HCT116 (cell line): ENCODE measurements around the gene CAMK2A. TPM values are rescaled to one million over a fixed set of nuclear protein-coding genes. Genes with fewer than 3 reads are reported as not detected.
A peak's percentile ranks its signal among the peaks of the same experiment; 100 is the strongest.

Experiments used
- ATAC-seq: fragments of 200-7000 bp; cut with Tn5 transposase; 2 replicates; pipeline ENCODE4 v1.9.1; 2020; ENCODE audit warnings: mild to moderate bottlenecking, moderate library complexity
- BruUV-seq: library from RNA; stranded (reverse); fragments of 400-500 nt; replicated peaks from 2 replicates; lab custom pipeline; 2021; lab: Mats Ljungman, UMichigan
- CTCF ChIA-PET: fragments of 300-600 bp; sonication (Branson Sonifier 250); formaldehyde crosslinking; loops from one replicate; lab custom pipeline; 2021; ENCODE audit warnings: antibody characterized with exemption; lab: Charles Lee
- POLR2A ChIA-PET: fragments of 300-600, 350-600 bp; sonication (Branson Sonifier 250); formaldehyde crosslinking; loops from one replicate; lab custom pipeline; 2021; ENCODE audit warnings: antibody characterized with exemption; lab: Charles Lee
- RAD21 ChIA-PET, 2 experiments: fragments of 300-600 bp; sonication (Branson Sonifier 250); formaldehyde crosslinking; loops; one replicate each; lab custom pipeline; 2023; ENCODE audit warnings: low total read pairs in 2 of 2; ENCODE audit not compliant: uncharacterized antibody in 2 of 2, unreplicated experiment in 2 of 2, low non-redundant PET in 1 of 2; lab: Charles Lee
- DNase-seq: peaks from one replicate; pipeline ENCODE4 v3.0.0-alpha.2; 2010; ENCODE audit warnings: low read depth, low spot score
- H2AFZ ChIP-seq: fragments of 200-600 bp; shearing (Covaris generic), sonication (generic); 2 replicates; pipeline ENCODE4 v1.6.1; 2017; ENCODE audit warnings: low read depth, mixed run types, mixed read lengths, antibody characterized with exemption, low read length; ENCODE audit not compliant: poor library complexity, severe bottlenecking
- H3K27ac ChIP-seq: 2 replicates; pipeline ENCODE4 v1.5.1; 2012; ENCODE audit warnings: low read depth, low read length
- H3K27me3 ChIP-seq: fragments of 200-600 bp; sonication (generic); 2 replicates; pipeline ENCODE4 v1.6.1; 2016; ENCODE audit warnings: mixed run types, low read length, mixed read lengths; ENCODE audit not compliant: insufficient read depth
- H3K36me3 ChIP-seq, 2 experiments: fragments of 200-500 bp in 1 of 2; fragments of 200-600 bp in 1 of 2; sonication (Bioruptor generic) in 1 of 2; sonication (generic) in 1 of 2; 2 replicates each; pipeline versions ENCODE4 v1.5.1 to v1.6.1; 2014 to 2016; ENCODE audit warnings: low read length in 2 of 2, inconsistent platforms in 1 of 2, mixed read lengths in 1 of 2, mixed run types in 1 of 2; ENCODE audit not compliant: insufficient read depth in 2 of 2, control insufficient read depth in 1 of 2
- H3K4me1 ChIP-seq, 2 experiments: fragments of 200-600 bp in 1 of 2; sonication (generic) in 1 of 2; 2 replicates each; pipeline versions ENCODE4 v1.5.1 to v1.6.1; 2012 to 2017; ENCODE audit warnings: low read length in 2 of 2, inconsistent platforms in 1 of 2, mild to moderate bottlenecking in 1 of 2, mixed read lengths in 1 of 2, mixed run types in 1 of 2, moderate library complexity in 1 of 2; ENCODE audit not compliant: insufficient read depth in 2 of 2, control insufficient read depth in 1 of 2
- H3K4me2 ChIP-seq: fragments of 200-600 bp; sonication (generic); 2 replicates; pipeline ENCODE4 v1.6.1; 2017; ENCODE audit warnings: mixed run types, low read length, mixed read lengths
- H3K4me3 ChIP-seq, 2 experiments: fragments of 200-600 bp in 1 of 2; sonication (generic) in 1 of 2; replicated peaks in 1 of 2; 2 replicates each; pipeline ENCODE4 v1.5.1; 2011 to 2016; ENCODE audit warnings: low read length in 2 of 2, control low read depth in 1 of 2, low read depth in 1 of 2, mild to moderate bottlenecking in 1 of 2, mixed read lengths in 1 of 2, mixed run types in 1 of 2
- H3K79me2 ChIP-seq: fragments of 200-600 bp; sonication (generic); 2 replicates; pipeline ENCODE4 v1.6.1; 2017; ENCODE audit warnings: mild to moderate bottlenecking, mixed run types, low read length, moderate library complexity, mixed read lengths; ENCODE audit not compliant: insufficient read depth
- H3K9ac ChIP-seq: fragments of 200-600 bp; sonication (generic); 2 replicates; pipeline ENCODE4 v1.6.1; 2016; ENCODE audit warnings: low read length, mixed read lengths
- H3K9me2 ChIP-seq: fragments of 200-600 bp; sonication (generic), shearing (Covaris generic); 2 replicates; pipeline ENCODE4 v1.6.1; 2017; ENCODE audit warnings: mixed run types, mild to moderate bottlenecking, moderate library complexity; ENCODE audit not compliant: insufficient read depth
- H3K9me3 ChIP-seq, 2 experiments: fragments of 200-500 bp in 1 of 2; fragments of 200-600 bp in 1 of 2; sonication (Bioruptor generic) in 1 of 2; sonication (generic) in 1 of 2; 2 replicates each; pipeline ENCODE4 v1.6.1; 2014 to 2017; ENCODE audit warnings: low read length in 2 of 2, mixed read lengths in 2 of 2, inconsistent platforms in 1 of 2, low read depth in 1 of 2, mild to moderate bottlenecking in 1 of 2, mixed run types in 1 of 2, moderate library complexity in 1 of 2; ENCODE audit not compliant: control insufficient read depth in 1 of 2, insufficient read depth in 1 of 2
- H4K20me1 ChIP-seq: fragments of 200-600 bp; sonication (generic), shearing (Covaris generic); 2 replicates; pipeline ENCODE4 v1.6.1; 2017; ENCODE audit warnings: mixed run types, mild to moderate bottlenecking, moderate library complexity; ENCODE audit not compliant: insufficient read depth
- CBX3 ChIP-seq: IDR thresholded peaks from 2 replicates; pipeline ENCODE4 v1.6.1; 2012; ENCODE audit warnings: low read depth
- EGR1 ChIP-seq: IDR thresholded peaks from 2 replicates; pipeline ENCODE4 v1.6.1; 2012; ENCODE audit warnings: low read depth
- ELF1 ChIP-seq: IDR thresholded peaks from 2 replicates; pipeline ENCODE4 v1.6.1; 2012; ENCODE audit warnings: low read depth, borderline replicate concordance
- EZH2 ChIP-seq: fragments of 200-600 bp; sonication (generic); IDR thresholded peaks from 2 replicates; pipeline ENCODE4 v1.6.1; 2017; ENCODE audit warnings: antibody characterized with exemption, mixed run types
- EZH2phosphoT487 ChIP-seq: fragments of 200-600 bp; IDR thresholded peaks from 2 replicates; pipeline ENCODE4 v1.6.1; 2018; ENCODE audit warnings: antibody characterized with exemption, borderline replicate concordance
- FOSL1 ChIP-seq: IDR thresholded peaks from 2 replicates; pipeline ENCODE4 v1.6.1; 2012; ENCODE audit warnings: low read depth
- JUND ChIP-seq: IDR thresholded peaks from 2 replicates; pipeline ENCODE4 v1.6.1; 2012
- MAX ChIP-seq: IDR thresholded peaks from 2 replicates; pipeline ENCODE4 v1.6.1; 2012
- POLR2A ChIP-seq: IDR thresholded peaks from 2 replicates; pipeline ENCODE4 v1.7.0; 2011; ENCODE audit warnings: borderline replicate concordance; ENCODE audit not compliant: insufficient read depth, insufficient read length; ENCODE audit errors: extremely low read depth
- POLR2AphosphoS5 ChIP-seq: IDR thresholded peaks from 2 replicates; pipeline ENCODE4 v1.6.1; 2011; ENCODE audit warnings: mild to moderate bottlenecking, low read depth, low read length, moderate library complexity
- RAD21 ChIP-seq: IDR thresholded peaks from 2 replicates; pipeline ENCODE4 v1.6.1; 2012; ENCODE audit warnings: low read depth, mild to moderate bottlenecking
- SP1 ChIP-seq: IDR thresholded peaks from 2 replicates; pipeline ENCODE4 v1.6.1; 2012; ENCODE audit warnings: low read depth
- TCF7L2 ChIP-seq: IDR thresholded peaks from 2 replicates; pipeline ENCODE4 v1.7.0; 2011; ENCODE audit warnings: borderline replicate concordance, inconsistent platforms; ENCODE audit not compliant: insufficient read depth, insufficient read length; ENCODE audit errors: extremely low read depth
- YY1 ChIP-seq: IDR thresholded peaks from 2 replicates; pipeline ENCODE4 v1.6.1; 2011; ENCODE audit warnings: low read length, low read depth, moderate library complexity, mild to moderate bottlenecking; ENCODE audit not compliant: insufficient replicate concordance; ENCODE audit errors: extremely low read depth
- ZFX ChIP-seq: fragments of 450-650 bp; IDR thresholded peaks from 2 replicates; pipeline ENCODE4 v1.6.1; 2017
- ZNF274 ChIP-seq: fragments of 200-500 bp; sonication (Bioruptor generic); IDR thresholded peaks from 2 replicates; pipeline ENCODE4 v1.6.1; 2014; ENCODE audit warnings: mild to moderate bottlenecking, low read depth, low read length, inconsistent platforms
- intact Hi-C: fragments of 100-400 bp; cut with micrococcal nuclease; formaldehyde crosslinking; loops from 2 replicates; pipeline ENCODE4 v1.10.0; 2022
- total RNA-seq: library from RNA; stranded (reverse); gene quantifications from one replicate; pipeline ENCODE4 v1.2.1, GENCODE V29; 2021; ENCODE audit not compliant: unreplicated experiment
- TF ChIP-seq, protein P1 (sequence below): IDR thresholded peaks from 2 replicates; pipeline ENCODE4 v1.6.1; 2011; ENCODE audit warnings: mild to moderate bottlenecking, low read length, moderate library complexity; ENCODE audit not compliant: insufficient replicate concordance; ENCODE audit errors: extremely low read depth
- TF ChIP-seq, protein P2 (sequence below), 3 experiments: fragments of 200-600 bp in 1 of 3; sonication (generic) in 1 of 3; IDR thresholded peaks in 2 of 3; conservative IDR thresholded peaks in 1 of 3; 2 replicates each; pipeline ENCODE4 v1.5.1; 2012 to 2017; ENCODE audit warnings: low read depth in 2 of 3, low read length in 2 of 3, antibody characterized with exemption in 1 of 3, borderline replicate concordance in 1 of 3, control low read depth in 1 of 3, mild to moderate bottlenecking in 1 of 3, mixed read lengths in 1 of 3, mixed run types in 1 of 3, moderate library complexity in 1 of 3; ENCODE audit not compliant: insufficient read depth in 1 of 3

CAMK2A gene
- total RNA-seq, 1 experiment from 2014 or later, result not detected

GRCh38 chr5:150264667-150265603 lies 24.6 kb downstream of the CAMK2A start:
- Histone ChIP-seq H3K4me2 (peak overlapping the region; percentile 76), H3K4me3 (peak overlapping the region in 1 of 2 experiments; percentile 32; a peak in 1 of 4 replicates), H3K9ac (no peak overlapping the region; the same call in 1 of the 2 replicates), H4K20me1 (no peaks in the 10 kb centered on the region), H3K79me2 (no peaks in the 10 kb centered on the region), H3K4me1 (peaks cover 22% of the 10 kb centered on the region in 2 experiments), H3K27ac (peak overlapping the region; percentile 48; the same call in 1 of the 2 replicates), H3K9me3 (no peaks in the 10 kb centered on the region), H3K27me3 (no peaks in the 10 kb centered on the region), H2AFZ (peak overlapping the region; percentile 56), H3K36me3 (no peaks in the 10 kb centered on the region), H3K9me2 (no peaks in the 10 kb centered on the region)
- intact Hi-C loops, result no loop called here
- no TSS peak for BruUV-seq
- ChIA-PET CTCF (no interaction called here), RAD21 (no interaction called here), POLR2A (no interaction called here)
- DNase-seq, result no peak
- TF ChIP-seq POLR2A (no peak), CBX3 (no peak), FOSL1 (no peak), JUND (no peak), EGR1 (no peak), ZFX (no peak), SP1 (no peak), POLR2AphosphoS5 (no peak), MAX (no peak), YY1 (no peak), EZH2phosphoT487 (no peak), ELF1 (no peak), RAD21 (no peak), ZNF274 (no peak), EZH2 (no peak), TCF7L2 (no peak)
- TF ChIP-seq, protein P1, sequence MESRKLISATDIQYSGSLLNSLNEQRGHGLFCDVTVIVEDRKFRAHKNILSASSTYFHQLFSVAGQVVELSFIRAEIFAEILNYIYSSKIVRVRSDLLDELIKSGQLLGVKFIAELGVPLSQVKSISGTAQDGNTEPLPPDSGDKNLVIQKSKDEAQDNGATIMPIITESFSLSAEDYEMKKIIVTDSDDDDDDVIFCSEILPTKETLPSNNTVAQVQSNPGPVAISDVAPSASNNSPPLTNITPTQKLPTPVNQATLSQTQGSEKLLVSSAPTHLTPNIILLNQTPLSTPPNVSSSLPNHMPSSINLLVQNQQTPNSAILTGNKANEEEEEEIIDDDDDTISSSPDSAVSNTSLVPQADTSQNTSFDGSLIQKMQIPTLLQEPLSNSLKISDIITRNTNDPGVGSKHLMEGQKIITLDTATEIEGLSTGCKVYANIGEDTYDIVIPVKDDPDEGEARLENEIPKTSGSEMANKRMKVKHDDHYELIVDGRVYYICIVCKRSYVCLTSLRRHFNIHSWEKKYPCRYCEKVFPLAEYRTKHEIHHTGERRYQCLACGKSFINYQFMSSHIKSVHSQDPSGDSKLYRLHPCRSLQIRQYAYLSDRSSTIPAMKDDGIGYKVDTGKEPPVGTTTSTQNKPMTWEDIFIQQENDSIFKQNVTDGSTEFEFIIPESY, result no peak
- TF ChIP-seq, protein P2, sequence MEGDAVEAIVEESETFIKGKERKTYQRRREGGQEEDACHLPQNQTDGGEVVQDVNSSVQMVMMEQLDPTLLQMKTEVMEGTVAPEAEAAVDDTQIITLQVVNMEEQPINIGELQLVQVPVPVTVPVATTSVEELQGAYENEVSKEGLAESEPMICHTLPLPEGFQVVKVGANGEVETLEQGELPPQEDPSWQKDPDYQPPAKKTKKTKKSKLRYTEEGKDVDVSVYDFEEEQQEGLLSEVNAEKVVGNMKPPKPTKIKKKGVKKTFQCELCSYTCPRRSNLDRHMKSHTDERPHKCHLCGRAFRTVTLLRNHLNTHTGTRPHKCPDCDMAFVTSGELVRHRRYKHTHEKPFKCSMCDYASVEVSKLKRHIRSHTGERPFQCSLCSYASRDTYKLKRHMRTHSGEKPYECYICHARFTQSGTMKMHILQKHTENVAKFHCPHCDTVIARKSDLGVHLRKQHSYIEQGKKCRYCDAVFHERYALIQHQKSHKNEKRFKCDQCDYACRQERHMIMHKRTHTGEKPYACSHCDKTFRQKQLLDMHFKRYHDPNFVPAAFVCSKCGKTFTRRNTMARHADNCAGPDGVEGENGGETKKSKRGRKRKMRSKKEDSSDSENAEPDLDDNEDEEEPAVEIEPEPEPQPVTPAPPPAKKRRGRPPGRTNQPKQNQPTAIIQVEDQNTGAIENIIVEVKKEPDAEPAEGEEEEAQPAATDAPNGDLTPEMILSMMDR (IDR thresholded peaks at IDR 0.05 in 2 of 3, conservative IDR thresholded peaks at IDR 0.05 in 1 of 3; ENCODE audit: borderline replicate concordance in 1 of 3, insufficient read depth in 1 of 3, low read depth in 2 of 3, low read length in 2 of 3), result no peak
- ATAC-seq, result no peak
